Measurements from ENCODE around the gene SLC43A3.

The SLC43A3 gene

DNA sequence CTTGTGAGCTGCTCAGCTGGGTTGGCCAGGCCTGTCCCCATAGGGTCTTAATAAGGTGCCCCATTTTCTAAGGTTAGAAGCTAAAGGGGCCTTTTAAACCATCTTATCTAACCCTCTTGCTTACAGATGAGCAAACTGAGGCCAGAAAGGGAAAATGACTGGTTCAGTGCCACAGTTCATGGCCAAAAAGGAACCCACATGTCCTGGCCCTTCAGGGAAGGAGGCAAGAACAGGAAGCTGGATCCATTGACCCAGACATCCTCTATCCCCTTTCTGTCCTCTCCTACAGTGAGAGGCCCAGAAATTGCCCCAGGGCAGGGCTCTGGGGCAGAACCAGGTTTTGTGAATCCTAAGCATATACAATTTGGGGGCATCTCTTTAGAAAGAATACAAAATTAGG is 56.0 kb downstream of the SLC43A3 start:
- in situ Hi-C loops (cut with MboI; ENCODE audit: low sequenced_read_pairs, unreplicated experiment), result no loop called here
- TF ChIP-seq, protein P1, sequence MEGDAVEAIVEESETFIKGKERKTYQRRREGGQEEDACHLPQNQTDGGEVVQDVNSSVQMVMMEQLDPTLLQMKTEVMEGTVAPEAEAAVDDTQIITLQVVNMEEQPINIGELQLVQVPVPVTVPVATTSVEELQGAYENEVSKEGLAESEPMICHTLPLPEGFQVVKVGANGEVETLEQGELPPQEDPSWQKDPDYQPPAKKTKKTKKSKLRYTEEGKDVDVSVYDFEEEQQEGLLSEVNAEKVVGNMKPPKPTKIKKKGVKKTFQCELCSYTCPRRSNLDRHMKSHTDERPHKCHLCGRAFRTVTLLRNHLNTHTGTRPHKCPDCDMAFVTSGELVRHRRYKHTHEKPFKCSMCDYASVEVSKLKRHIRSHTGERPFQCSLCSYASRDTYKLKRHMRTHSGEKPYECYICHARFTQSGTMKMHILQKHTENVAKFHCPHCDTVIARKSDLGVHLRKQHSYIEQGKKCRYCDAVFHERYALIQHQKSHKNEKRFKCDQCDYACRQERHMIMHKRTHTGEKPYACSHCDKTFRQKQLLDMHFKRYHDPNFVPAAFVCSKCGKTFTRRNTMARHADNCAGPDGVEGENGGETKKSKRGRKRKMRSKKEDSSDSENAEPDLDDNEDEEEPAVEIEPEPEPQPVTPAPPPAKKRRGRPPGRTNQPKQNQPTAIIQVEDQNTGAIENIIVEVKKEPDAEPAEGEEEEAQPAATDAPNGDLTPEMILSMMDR (IDR thresholded peaks at IDR 0.05; ENCODE audit: borderline replicate concordance, control extremely low read depth, extremely low read depth, insufficient read depth, missing control alignments), result no peak

DNA sequence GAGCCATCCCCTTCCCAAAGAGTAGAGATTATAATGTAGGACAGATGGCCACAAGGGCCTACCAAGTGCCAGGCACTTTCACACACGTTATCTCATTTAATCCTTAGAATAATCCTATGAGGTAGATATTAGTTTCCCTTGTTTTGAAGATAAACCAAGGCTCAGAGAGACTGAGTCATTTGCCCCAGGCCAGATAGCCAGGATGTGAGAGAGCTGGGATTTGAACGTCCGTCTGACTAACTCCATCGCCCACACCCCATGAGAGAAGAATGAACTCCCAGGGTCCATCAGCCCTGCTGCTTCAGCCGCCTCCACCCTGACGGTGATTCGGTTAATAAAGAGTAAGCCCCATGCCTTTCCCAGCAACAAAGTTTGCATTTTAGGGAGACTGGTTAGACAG is 56.7 kb downstream of the SLC43A3 start:
- DNase-seq (ENCODE audit: low spot score), result no peak
- in situ Hi-C loops (cut with MboI; ENCODE audit: low sequenced_read_pairs, unreplicated experiment), result no loop called here

More for the DNA sequence above, 56.0 kb downstream of the SLC43A3 start:
- no peak for DNase-seq (ENCODE audit: low spot score)

DNA sequence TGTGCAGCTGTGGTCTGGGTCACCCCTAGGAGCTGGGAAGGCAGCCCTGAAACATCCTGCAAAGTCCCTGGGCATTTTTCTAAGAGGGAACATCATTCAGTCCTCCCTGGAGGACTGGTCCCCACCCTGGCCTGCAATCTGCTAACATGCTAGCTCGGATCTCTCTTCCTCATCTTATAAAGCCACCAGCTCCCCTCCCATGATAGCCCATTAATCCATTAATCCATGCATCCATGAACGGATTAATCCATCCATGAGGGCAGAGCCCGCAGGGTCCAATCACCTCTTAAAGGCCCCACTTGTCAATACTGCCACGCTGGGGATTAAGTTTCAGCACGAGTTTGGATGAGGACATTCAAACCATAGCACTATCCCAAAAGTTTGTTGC is 58.1 kb downstream of the SLC43A3 start:
- in situ Hi-C loops (cut with MboI; ENCODE audit: low sequenced_read_pairs, unreplicated experiment), result no loop called here
- TF ChIP-seq, protein P1 (IDR thresholded peaks at IDR 0.05; ENCODE audit: borderline replicate concordance, control extremely low read depth, extremely low read depth, insufficient read depth, missing control alignments), result no peak
- no peak for DNase-seq (ENCODE audit: low spot score)

More for the DNA sequence above, 56.7 kb downstream of the SLC43A3 start:
- TF ChIP-seq, protein P1 (IDR thresholded peaks at IDR 0.05; ENCODE audit: borderline replicate concordance, control extremely low read depth, extremely low read depth, insufficient read depth, missing control alignments), result no peak

DNA sequence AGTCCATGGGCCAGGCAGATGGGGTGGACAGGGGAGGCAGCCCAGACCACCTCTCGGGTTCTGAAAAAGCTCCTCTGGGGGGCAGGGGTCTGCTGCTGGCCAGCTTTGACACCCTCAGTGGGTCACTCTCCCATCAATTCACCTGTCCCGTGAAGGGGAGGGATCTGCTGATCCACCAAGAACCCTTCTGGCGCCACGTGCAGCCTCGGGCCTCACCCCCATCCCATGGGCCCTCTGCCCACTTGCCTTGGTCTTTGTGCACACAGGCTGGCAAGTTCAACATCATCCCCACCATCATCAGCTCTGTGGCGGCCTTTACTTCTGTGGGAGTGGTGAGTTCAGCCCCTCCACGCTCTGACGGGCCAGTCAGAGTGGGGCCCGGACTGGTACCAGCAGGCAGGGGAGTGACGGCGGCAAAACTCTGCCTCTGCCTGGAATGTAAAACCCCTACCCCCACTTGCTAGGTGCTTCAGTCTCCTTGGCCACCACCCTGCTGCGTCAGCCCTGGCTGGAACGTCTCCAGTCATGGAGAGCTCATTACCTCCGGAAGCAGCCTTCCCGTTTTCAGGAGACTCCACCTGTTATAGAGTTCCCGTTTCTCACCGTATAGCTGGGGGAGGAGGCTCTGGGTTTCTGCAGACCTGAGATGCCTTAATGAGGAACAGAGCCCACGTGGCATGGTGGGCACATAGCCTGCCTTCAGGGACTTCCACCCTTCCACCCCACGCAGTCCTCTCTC is 58.6 kb downstream of the SLC43A3 start:
- in situ Hi-C loops (cut with MboI; ENCODE audit: low sequenced_read_pairs, unreplicated experiment), result no loop called here
- no peak for DNase-seq (ENCODE audit: low spot score)

DNA sequence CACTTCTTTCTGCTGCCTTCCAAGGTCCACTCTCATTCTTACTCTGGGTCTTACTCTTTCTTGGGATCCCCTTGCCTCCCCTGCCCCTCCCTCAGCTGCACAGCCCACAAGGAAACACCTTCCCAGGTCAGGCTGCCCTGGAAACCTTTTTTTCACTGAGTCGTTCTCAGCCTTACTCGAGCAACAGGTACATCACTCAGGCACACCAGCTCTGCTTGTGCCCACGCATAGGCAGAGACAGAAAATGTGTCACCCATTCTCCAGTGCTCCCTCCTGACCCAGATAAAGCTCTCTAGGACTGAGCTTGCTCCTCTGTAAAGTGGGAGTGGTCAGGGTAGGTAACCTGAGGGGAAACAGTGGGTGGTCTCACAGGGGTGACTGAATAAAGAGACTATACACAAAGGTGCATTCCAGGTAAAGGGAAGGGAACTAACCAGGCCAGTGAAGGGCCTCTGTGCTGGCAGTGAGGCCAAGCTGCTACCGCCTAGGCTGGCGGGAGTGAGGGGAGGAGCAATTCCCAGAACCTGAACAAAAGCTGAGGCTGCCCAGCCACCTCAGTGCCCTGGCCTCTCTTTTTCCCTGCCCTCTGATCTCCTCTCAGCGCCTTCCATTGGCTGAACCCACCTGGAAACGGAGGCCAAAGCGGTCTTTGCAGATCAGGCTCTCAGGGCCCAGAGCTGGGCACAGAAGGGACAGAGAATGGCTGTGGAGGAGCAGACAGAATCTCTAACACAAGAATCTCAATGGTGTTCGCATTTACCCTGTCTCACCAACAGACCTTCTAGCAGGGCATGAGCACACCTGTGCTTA is 61.9 kb downstream of the SLC43A3 start:
- TF ChIP-seq, protein P1 (IDR thresholded peaks at IDR 0.05; ENCODE audit: borderline replicate concordance, control extremely low read depth, extremely low read depth, insufficient read depth, missing control alignments), result no peak
- in situ Hi-C loops (cut with MboI; ENCODE audit: low sequenced_read_pairs, unreplicated experiment), result no loop called here
- DNase-seq (ENCODE audit: low spot score), result no peak

More for the DNA sequence above, 58.6 kb downstream of the SLC43A3 start:
- TF ChIP-seq, protein P1 (IDR thresholded peaks at IDR 0.05; ENCODE audit: borderline replicate concordance, control extremely low read depth, extremely low read depth, insufficient read depth, missing control alignments), result no peak

DNA sequence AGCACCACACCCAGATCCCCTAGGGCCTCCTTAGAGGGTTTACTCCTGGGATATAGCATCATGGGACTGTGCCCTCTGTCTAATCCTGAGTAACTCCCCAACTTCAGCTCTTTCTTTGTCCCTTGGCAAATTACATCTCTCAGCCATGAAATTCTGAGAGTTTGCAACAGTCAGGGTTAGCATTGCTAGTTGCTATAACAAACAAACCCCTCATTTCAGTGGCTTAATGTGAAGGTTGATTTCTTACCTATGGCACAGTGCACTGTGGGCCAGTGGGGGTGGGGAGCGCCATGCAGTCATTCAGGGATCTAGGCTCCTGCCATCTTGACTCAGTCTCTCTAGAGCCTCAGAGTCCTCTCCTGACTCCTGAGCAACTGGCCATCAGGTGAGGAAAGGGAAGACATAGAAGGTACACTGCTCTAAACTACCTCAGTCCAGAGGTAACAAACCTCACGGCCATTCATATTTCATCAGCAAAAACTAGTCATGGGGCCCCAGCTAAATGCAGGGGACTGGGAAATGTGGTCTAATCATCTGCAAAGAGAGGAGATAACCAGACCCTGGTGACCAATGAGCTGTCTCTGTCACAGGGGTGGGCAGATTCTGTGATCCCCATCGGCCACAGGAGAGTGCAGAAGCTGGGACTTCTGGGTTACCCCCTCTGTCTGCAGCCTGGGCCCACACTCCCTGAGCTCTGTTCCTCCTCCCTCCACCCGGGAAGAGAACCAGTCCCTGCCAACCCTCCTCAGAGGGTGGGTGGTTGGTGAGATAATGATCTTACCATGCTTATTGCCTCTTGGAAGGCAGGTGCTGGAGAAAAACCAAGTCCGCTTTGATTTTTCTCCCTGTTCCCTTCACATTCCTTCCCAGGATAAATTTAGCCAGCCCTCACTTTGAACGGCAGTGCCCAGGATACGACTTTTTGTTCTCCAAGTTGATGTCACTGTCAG is 63.5 kb downstream of the SLC43A3 start:
- in situ Hi-C loops (cut with MboI; ENCODE audit: low sequenced_read_pairs, unreplicated experiment), result no loop called here
- TF ChIP-seq, protein P1 (IDR thresholded peaks at IDR 0.05; ENCODE audit: borderline replicate concordance, control extremely low read depth, extremely low read depth, insufficient read depth, missing control alignments), result no peak

More for the DNA sequence above, 63.5 kb downstream of the SLC43A3 start:
- no peak for DNase-seq (ENCODE audit: low spot score)

Data from GM13976 (cell line).